DMS153 treated with DMSO at 0.1 percent for 48 hours (cell line): Measurements from ENCODE around the gene PIK3R5.
"Not testable (repeated sequence)": the region's sequence is repeated elsewhere in the genome, so short reads cannot be mapped to it uniquely, and the experiment has no call there.

Source experiments
- DNase-seq: peaks from one replicate; lab custom pipeline; 2025; ENCODE audit not compliant: unreplicated experiment; lab: John Stamatoyannopoulos, UW

Gene PIK3R5

DNA sequence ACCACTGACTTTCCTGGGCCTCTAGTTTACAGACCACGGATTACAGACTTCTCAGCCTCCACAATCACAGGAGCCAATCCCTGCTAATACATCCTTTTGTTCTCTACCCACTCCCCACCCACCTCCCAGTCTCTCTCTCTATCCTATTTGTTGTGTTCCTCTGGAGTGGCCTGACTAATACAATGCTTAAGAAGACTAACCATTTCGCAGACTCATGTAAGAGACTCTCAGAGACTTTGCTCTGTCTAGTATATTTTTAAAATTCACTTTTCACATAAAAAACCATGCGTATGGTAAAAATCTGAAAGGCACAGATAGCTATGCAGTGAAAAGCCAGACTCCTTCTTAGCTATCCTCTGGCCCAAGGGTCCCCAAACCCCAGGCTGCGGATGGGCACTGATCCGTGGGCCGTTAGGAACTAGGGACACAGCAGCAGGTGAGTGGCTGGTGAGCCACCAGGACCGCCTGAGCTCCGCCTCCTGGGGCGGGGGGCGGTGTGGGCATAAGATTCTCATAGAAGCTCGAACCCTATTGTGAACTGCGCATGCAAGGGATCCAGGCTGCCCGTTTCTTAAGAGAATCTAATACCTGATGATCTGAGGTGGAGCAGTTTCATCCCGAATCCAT is 105.6 kb downstream of the PIK3R5 start:
- DNase-seq = no peak

DNA sequence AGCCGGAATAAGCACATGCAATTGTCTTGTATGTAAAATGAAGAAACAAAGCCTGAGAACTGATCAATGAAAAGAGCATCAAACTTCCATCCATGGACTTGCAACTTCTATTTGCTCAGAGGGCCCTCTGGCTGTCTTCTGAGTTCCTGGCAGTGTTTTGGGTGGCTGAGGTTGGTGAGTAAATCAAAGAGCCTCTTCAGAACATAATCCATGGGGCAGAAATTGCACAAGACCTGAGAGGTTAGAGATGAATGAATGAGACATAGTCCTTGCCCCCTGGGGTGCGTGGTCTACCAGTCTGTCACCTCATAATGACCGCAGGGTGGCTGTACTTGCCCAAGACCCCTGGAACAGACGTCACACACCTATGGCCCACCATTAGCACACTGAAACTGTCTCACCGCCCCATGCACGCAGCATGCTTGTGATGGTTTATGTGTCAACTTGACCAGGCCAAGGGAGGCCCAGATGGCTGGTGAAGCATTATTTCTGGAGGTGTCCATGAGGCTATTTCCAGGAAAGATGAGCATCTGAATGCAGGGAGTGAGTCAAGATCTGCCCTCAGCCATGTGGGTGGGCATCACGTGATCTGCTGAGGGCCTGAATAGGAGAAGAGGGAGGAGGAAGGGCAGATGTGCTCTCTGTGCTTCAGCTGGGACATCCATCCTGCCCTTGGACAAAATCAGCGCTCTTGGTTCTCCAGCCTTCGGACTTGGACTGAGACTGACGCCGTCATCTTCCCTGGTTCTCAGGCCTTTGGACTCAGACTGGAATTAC is 106.3 kb downstream of the PIK3R5 start:
- no peak for DNase-seq

DNA sequence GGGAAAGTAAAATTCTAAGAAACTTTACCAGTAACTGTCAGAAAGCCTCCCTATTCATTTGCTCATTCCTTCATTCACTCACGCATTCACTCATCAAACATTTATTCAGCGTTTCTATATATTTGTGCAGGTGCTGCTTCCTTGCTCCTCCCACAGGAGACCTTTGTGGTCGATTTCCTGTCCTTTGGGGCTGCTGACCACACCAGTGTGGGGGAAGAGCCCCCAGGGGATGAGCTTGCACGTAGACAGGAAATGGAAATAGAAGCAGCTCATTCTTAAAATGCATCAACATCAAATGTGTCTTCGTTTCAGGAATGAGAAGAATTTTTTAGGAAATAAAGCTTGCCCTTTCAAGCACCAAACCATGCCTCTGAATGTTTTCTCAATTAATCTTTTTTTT is 107.6 kb downstream of the PIK3R5 start:
- DNase-seq = no peak

DNA sequence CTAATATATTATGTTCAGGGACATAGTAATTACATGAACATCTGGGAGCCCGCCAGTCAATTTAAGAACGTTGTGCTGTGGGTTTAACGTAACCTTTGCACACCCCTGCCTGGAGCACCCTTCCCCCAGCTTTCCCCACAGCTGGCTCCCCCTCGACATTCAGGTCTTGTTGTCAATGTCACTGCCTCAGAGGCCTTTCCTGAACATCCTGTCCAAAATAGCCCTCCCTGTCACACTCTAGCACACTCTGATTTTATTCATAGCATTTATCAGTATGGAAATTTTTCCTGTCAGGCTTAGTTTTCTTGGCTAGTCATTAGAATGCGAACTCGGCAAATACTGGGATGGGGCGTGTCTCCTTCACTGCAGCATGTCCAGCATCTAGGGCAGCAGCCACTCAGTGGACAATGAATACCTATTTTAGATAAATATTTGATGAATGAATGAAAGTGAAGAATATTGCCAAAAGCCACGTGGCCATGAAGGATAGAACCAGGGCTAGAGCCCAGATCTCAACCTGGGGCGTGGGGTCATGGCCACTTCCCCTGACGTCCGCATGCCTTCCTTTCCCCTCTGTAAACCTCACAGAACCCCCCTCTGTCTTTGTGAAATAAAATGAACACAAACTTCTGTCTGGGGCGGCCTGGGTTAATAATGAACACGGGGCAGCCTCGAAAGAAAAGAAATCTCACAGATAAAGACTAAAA is 108.5 kb downstream of the PIK3R5 start:
- no peak for DNase-seq

DNA sequence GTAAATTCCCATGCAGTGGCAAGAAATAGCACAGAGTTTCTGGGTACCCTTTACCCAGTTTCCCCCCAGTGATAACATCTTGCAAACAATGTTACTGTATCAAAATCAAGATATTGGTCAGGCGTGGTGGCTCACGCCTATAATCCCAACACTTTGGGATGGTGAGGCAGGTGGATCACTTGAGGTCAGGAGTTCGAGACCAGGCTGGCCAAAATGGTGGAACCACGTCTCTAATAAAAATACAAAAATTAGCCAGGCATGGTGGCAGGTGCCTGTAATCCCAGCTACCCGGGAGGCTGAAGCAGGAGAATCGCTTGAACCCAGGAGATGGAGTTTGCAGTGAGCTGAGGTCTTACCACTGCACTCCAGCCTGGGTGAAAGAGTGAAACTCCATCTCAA is 109.3 kb downstream of the PIK3R5 start:
- DNase-seq = not testable (repeated sequence)

DNA sequence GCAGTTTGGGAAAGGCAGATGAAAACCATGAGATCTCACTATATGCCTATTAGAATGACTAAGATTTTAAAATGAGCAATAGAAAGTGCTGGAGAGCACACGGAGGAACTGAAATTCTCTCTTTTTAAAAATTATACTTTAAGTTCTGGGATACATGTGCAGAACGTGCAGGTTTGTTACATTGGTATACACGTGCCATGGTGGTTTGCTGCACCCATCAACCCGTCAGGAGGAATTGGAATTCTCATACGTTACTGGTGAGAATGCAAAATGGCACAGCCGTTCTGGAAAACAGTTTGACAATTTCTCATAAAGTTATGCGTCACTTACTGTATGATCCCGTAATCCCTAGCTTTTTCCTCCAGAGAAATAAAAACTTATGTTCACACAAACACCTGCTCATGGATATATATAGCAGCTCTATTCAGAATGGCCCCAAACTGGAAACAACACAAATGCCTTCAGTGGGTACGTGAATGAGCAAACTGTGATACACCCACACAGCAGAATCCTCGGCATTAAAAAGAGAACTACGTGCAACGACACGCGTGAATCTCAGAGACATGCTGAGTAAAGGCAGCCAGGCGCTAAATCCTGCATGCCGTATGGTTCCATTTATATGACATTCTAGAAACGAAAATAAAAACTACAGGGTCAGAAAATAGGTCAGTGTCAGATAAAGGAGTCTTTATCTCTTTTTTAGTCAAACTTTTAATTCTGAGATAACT is 109.9 kb downstream of the PIK3R5 start:
- no peak for DNase-seq

DNA sequence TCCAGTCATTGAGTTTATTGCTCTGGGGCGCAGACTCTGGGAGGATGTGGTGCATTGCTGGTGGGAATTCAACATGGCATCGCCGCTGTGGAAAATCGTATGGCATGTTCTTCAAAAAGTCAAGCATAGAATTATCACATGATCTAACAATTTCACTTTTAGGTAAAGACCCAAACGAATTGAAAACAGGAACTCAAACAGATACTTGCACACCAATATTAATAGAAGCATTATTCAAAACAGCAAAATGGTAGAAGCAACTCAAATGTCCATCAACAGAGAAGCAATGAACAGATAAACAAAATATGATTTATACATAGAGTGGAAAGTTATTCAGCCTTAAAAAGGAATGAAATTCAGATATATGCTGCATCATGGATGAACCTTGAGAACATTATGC is 113.9 kb downstream of the PIK3R5 start:
- DNase-seq = no peak

DNA sequence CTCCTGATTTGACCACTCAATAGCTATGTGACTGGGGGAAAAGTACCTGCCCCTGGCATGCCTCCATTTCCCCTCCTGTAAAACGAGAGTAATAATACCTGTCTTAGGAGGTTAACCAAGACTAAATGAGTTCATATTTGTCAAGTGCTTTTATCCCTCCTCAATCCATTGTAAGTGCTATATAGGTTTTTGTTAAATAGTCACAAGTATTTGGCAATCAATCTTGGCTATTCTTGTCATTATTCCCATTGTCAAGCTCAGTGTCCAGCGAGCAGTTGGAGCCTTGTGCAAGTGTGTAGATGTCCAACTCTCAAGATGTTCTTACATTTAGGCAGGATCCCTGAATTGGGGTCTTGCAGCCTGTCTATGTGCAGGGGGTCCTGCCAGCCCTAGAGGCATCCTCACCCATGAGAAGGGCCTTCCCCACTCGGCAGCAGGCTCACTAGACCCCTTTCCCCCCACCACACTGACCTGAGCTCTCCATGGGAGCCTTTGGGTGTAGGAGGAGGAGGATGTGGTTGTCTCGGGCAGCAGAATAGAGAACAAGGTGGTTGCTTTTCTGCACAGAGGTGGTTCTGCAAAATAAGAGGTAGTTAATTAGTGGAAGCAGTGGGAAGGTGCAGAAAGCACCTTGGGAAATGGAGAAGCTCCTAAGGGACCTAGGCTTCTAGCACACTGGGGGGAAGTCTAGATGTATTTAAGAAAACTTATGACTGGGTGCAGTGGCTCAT is 116.0 kb downstream of the PIK3R5 start:
- no peak for DNase-seq

DNA sequence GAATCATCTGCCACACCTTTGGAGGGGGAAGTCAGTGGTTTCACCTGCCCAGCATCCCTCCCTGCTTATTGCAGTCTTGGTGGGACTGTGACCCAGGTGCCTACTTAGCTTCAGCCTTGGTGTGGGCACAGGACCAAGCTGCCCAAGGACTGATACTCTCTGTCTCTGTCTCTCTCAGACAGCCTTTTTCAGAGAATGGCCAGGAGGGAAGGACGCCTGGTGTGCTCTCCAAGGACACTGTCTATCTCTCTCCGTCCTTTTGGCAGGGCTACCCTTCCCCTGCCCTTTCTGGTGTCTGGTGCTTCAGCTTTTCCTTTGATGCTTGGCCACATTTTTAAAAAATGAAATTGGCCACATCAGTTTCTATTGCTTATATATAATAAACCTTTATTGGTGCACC is 117.6 kb downstream of the PIK3R5 start:
- no peak for DNase-seq

DNA sequence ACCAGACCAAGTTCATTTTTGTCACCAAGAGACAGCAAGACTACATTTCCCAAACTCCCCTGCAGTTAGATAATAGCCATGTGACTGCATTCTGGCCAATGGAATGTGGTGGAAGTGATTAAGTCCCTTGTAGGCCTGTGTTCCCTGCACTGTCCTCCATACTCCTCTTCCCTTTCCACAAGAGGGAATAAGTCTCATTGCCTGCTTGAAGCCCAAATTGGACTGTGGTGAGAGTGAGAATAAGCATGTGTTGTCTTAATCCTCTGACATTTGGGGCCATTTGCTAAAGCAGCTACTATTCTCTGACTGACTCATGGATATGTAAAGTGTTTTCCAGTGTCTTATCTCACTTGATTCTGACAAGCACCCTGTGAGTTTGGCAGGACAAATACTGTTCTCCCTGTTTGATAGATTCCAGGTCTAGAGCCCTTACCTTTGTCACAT is 118.7 kb downstream of the PIK3R5 start:
- no peak for DNase-seq

DNA sequence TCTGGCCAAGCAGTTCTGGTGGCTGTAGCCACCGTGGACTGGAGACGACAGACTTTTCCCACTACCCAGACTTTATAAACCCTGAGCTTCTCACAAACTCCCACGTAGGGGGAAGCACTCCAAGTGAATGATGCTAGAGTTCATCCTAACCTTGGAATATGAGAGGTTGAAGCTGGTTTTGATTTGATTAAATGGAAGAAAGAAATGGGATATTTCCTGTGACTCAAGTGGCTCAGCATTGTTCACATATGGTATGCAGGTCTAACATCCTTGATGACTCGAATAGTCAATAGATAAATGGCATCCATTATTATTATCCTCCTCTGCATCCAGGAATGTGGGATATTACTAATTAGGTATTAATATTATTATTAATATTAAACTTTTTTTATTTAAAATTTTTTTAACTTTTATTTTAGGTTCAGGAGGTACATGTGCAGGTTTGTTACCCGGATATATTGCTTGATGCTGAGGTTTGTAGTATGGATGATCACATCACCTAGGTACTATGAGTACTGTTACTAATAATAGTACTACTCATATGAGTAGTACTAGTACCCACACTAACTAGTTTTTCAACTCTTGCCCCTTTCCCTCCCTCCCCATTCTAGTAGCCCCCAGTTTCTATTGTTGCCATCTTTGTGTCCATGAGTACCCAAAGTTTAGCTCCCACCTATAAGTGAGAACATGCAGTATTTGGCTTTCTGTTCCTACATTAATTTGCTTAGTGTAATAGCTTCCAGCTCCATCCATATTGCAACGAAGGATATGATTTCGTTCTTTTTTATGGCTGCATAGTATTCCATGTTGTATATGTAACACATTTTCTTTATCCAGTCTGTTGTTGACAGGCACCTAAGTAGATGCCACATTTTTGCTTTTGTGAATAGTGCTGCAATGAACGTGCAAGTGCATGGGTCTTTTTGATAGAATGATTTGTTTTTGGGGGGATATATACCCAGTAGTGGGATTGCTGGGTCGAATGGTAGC is 121.0 kb downstream of the PIK3R5 start:
- no peak for DNase-seq

DNA sequence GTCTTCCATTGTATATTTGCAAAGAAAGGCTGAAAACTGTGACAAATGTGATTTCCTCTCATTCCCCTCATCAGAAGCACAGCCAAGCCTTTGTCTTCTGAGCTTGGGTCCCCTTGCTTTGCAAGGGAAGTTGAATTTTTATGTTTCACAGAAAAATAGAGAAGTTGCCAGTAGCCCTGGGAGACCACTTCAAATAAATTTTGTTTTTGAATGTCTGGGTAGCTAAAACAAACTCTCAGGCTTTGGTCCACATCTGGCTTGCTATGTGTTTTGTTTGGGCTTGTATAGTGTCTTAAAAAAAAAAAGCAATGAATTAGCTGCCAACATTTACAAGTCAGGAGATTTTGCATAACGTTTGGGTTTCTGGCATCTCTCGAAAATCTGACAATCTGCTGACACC is 122.2 kb downstream of the PIK3R5 start:
- DNase-seq = no peak

DNA sequence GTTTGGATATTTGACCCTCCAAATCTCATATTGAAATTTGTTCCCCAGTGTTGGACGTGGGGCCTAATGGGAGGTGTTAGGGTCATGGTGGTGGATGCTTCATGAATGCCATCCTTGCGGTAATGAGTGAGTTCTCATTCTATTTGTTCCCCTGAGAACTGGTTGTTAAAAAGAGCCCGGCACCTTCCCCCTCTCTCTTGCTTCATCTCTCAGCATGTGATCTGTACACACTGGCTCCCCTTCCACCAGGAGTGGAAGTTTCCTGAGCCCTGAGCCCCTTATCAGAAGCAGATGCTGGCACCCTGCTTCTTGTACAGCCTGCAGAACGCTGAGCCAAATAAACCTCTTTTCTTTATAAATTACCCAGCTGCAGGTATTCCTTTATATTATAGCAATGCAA is 123.7 kb downstream of the PIK3R5 start:
- DNase-seq = no peak

DNA sequence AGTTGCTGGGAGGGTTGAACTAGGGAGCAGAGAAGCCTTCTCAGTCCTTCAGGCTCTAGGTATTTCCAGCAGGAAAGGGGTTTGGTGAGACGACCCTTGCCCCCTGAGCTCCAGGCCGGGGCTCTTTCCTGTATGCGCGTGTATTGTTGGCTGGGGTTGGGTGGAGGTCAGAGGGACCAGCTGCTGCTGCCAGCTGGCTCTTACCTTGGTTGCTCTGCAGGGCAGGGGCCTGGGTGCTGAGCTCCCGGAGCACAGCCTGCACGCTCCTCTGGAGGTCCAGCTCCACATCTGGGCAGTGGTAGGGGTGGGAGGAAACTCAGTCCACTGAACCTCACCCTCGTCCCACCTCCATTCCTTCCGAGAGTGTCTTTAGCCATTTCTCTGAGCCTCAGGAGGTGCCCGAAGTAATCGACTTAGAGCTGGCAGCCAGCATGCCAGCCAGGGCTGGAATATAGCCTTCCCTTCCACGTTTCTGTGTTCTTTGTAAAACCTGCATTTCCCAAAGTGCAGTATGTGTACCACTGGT is 126.0 kb downstream of the PIK3R5 start:
- DNase-seq = no peak

DNA sequence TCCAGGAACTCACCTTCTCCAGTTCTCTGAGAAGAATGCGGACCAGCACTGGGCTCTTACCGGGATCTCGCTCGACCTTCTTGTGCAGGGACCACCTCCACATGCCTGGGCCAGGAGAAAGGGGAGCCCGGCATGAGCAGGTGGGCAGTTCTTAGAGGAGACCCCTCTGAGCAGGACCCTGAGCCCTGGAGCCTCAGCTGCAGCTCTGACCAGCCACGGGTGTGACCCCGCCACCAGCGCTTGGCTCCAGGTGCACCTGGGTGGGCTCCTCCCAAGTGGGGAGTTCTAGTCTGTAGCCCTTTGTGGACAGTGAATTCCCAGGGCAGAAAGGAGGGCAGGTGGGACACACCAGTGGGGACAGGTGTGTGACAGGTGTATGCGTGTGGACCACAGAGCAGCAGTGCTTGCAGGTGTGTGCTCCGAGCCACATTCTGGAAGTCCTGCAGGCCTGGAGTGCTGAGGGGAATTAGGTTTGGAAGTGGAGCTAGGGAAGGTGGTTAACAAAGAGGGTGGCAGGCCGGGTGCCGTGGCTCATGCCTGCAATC is 126.9 kb downstream of the PIK3R5 start:
- DNase-seq = no peak

DNA sequence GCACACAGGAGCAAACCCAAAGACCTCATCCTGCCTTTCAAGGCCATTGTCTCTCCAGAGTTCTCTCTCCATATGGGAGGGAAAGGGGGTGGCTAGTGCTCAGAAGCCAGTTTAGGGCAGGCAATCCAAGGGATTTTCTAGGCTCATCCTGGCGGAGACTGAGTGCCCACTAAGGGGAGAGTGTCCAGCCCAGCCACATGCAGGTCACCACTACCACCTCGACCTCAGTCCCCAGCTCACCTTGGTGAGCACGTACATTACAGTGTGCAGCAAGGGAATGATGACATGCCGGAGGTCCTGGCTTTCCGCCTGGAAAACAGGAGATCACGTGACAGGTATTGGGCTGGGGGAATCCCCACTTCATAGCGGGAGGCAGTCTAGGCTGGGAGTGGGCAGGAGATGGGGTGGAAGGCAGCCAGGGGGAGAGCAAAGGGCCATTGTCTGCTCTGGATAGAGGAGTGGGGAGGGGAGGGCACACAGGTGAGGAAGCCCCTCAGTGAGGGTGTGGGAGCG is 127.9 kb downstream of the PIK3R5 start:
- DNase-seq = no peak

DNA sequence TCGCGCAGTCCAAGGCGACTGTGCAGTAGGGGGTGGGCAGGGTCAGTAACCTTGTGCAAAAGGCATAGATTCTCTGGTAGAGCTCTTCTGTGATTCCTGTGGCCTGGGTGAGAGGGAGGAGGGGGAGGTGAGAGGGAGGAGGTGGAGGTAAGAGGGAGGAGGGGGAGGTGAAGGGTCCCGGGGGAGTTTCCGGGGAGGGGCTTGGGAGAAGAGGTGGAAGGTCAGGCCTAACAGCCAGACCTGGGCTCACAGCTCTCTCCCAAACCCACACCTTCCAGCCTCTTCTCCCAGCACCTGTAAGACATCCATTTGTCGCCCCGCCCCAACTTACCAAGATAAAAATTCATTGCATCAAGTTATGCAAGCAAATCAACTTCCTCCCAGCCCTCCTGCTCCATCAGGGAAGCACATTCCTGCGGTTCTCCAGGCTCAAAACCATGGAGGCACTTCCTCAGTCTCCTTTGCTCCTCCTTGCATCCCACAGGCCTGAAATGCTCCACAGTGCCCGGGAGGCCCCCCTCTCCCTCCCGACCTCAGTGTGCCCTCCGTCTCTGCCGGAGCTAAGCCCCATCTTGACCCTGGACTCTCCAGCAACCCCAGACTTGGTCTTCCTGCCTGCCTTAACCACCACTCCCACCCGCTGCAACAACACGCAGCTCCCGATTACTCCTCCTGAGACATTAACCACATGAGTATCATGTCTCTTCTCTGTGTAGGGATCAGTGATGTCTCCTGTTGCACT is 128.5 kb downstream of the PIK3R5 start:
- DNase-seq = no peak
